ENCODE data around the gene SCAF1. TPM values are rescaled to one million over a fixed set of nuclear protein-coding genes. Genes with fewer than 3 reads are reported as not detected.
"Not testable (repeated sequence)": the region's sequence is repeated elsewhere in the genome, so short reads cannot be mapped to it uniquely, and the experiment has no call there.

Gene SCAF1
- total and polyA plus RNA-seq, 9 donors: 3.3 to 94.6 (median 61.3) TPM

DNA sequence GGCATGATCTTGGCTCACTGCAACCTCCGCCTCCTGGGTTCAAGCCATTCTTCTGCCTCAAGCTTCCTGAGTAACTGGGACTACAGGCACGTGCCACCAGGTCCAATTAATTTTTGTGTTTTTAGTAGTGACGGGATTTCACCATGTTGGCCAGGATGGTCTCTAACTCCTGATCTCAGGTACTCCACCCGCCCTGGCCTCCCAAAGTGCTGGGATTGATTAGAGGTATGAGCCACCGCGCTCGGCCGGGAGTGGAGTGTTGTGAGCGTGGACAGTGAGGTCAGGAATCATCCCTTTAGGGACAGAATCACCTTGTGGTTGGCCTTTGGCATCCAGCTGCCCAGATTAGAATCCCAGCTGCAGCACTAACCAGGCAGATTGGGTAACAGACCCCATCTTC, 12.3 kb upstream of the SCAF1 start:
- 83 to 93% (median 90%) methylated on average over 9 of the region's 9 CpGs for WGBS, 3 donors
- H3K36me3 ChIP-seq: no peaks in the 10 kb centered on the region
- TF ChIP-seq EP300 (IDR thresholded peaks at IDR 0.05): no peak
- TF ChIP-seq, protein P1, sequence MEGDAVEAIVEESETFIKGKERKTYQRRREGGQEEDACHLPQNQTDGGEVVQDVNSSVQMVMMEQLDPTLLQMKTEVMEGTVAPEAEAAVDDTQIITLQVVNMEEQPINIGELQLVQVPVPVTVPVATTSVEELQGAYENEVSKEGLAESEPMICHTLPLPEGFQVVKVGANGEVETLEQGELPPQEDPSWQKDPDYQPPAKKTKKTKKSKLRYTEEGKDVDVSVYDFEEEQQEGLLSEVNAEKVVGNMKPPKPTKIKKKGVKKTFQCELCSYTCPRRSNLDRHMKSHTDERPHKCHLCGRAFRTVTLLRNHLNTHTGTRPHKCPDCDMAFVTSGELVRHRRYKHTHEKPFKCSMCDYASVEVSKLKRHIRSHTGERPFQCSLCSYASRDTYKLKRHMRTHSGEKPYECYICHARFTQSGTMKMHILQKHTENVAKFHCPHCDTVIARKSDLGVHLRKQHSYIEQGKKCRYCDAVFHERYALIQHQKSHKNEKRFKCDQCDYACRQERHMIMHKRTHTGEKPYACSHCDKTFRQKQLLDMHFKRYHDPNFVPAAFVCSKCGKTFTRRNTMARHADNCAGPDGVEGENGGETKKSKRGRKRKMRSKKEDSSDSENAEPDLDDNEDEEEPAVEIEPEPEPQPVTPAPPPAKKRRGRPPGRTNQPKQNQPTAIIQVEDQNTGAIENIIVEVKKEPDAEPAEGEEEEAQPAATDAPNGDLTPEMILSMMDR (IDR thresholded peaks at IDR 0.05): no peak
- no peak for TF ChIP-seq POLR2A (IDR thresholded peaks at IDR 0.05)
- no peaks in the 10 kb centered on the region for H3K9me3 ChIP-seq
- H3K4me3 ChIP-seq: no peak overlapping the region
- intact Hi-C loops (cut with DNase I): no loop called here
- no peaks in the 10 kb centered on the region for H3K4me1 ChIP-seq (ENCODE audit: insufficient read depth)
- no peak for DNase-seq
- H3K27me3 ChIP-seq: no peaks in the 10 kb centered on the region
- no peak overlapping the region for H3K27ac ChIP-seq

DNA sequence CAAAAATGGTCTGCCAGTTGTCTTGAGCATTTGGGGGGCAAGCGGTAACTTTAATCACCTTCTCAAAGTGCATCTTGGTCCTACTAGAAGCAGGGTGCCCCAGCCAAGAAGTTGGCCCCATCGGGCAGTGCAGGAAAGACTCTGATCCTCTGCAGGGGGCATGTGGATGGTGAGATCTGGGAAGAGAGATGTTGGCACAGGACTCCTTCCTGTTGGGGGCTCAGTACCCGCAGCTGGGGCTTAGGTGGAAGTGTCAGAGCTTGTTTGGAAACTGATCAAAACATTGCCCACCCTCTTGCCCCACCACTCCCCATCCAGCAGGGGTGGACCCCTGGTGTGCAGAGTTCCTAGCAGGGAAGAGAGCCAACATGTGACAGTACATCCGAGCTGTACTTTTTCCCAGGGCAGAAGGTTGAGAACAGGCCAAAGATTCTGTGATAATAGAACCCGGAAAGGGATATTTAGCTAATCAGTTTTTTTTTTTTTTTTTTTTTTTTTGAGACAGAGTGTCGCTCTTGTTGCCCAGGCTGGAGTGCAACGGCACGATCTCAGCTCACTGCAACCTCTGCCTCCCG, 10.9 kb upstream of the SCAF1 start:
- DNase-seq: no peak
- Histone ChIP-seq H3K4me3 (no peak overlapping the region), H3K4me1 (ENCODE audit: insufficient read depth) (no peaks in the 10 kb centered on the region), H3K36me3 (no peaks in the 10 kb centered on the region), H3K9me3 (no peaks in the 10 kb centered on the region), H3K27ac (peak overlapping the region in 1 of 2 donors; percentile 21), H3K27me3 (no peaks in the 10 kb centered on the region)
- intact Hi-C loops (cut with DNase I): no loop called here
- 25 to 40% (median 29%) methylated on average over 9 of the region's 9 CpGs for WGBS, 3 donors
- TF ChIP-seq EP300 (IDR thresholded peaks at IDR 0.05) (no peak), POLR2A (IDR thresholded peaks at IDR 0.05) (no peak)
- TF ChIP-seq, protein P1 (IDR thresholded peaks at IDR 0.05): no peak

DNA sequence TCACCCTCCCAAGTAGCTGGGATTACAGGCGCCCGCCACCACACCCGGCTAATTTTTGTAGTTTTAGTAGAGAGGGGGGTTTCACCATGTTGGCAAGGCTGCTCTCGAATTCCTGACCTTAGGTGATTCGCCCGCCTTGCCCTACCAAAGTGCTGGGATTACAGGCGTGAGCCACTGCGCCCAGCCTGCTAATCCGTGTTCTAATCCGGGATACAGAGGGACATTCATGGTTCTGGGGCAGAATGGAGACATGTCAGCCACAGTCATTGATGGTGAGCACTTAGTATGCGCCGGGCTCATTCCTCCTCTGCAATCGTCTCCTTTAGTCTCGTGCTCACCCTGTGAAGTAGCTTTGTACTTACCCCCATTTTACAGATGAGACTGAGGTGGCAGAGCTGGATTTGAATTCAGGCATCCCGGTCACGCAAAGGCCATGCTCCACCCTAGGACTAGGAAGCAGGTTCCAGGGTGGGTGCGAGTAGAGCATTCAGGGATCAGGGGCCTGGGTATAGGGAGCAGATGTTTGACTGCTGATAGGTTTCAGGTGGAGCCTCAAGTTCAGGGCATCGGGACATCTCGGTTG, 10.3 kb upstream of the SCAF1 start:
- no peaks in the 10 kb centered on the region for H3K9me3 ChIP-seq
- no peaks in the 10 kb centered on the region for H3K36me3 ChIP-seq
- no peaks in the 10 kb centered on the region for H3K4me1 ChIP-seq (ENCODE audit: insufficient read depth)
- intact Hi-C loops (cut with DNase I): no loop called here
- no peak overlapping the region for H3K27ac ChIP-seq
- no peak overlapping the region for H3K4me3 ChIP-seq
- TF ChIP-seq, protein P1 (IDR thresholded peaks at IDR 0.05): no peak
- TF ChIP-seq POLR2A (IDR thresholded peaks at IDR 0.05) (no peak), EP300 (IDR thresholded peaks at IDR 0.05) (no peak)
- 80 to 85% (median 84%) methylated on average over 19 of the region's 19 CpGs for WGBS, 3 donors
- H3K27me3 ChIP-seq: no peaks in the 10 kb centered on the region
- DNase-seq: no peak

DNA sequence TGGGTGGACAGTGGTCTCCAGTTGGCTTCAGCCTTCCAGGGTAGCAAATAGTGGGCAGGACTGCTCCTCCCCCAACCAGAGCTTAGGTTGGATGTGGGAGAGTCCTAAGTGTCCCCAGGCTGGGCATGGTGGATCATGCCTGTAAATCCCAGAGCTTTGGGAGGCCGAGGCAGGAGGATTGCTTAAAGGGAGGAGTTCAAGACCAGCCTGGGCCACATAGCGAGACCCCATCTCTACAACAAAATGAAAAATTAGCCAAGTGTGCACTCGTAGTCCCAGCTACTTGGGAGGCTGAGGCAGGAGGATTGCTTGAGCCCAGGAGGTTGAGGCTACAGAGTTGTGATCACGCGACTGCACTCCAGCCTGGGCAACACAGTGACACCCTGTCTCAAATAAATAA, 9.4 kb upstream of the SCAF1 start:
- WGBS, 3 donors: 86 to 94% (median 87%) methylated on average over 4 to 5 of the region's 5 CpGs
- no peaks in the 10 kb centered on the region for H3K27me3 ChIP-seq
- no peaks in the 10 kb centered on the region for H3K36me3 ChIP-seq
- H3K9me3 ChIP-seq: no peaks in the 10 kb centered on the region
- H3K4me1 ChIP-seq (ENCODE audit: insufficient read depth): no peaks in the 10 kb centered on the region
- DNase-seq: no peak
- H3K27ac ChIP-seq: no peak overlapping the region
- intact Hi-C loops (cut with DNase I): no loop called here
- TF ChIP-seq EP300 (IDR thresholded peaks at IDR 0.05) (no peak), POLR2A (IDR thresholded peaks at IDR 0.05) (no peak)
- TF ChIP-seq, protein P1 (IDR thresholded peaks at IDR 0.05): no peak
- no peak overlapping the region for H3K4me3 ChIP-seq

DNA sequence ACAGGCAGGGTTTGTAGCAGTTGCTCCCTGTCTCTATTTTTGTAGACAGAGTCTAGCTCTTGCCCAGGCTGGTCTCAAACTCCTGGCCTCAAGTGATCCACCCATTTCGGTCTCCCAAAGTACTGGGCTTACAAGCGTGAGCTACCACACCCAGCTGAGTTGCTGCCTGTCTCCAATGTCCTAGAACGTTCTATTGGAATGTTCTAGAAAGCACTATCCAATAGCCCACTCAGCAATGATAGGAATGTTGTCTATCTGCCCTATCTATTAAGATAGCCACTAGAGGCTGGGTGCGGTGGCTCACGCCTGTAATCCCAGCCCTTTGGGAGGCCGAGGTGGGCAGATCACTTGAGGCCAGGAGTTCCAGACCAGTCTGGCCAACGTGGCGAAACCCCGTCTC, 8.7 kb upstream of the SCAF1 start:
- WGBS, 3 donors: 55 to 63% (median 63%) methylated on average over 9 of the region's 9 CpGs
- H3K9me3 ChIP-seq; H3K27ac ChIP-seq; DNase-seq; H3K27me3 ChIP-seq; H3K4me1 ChIP-seq (ENCODE audit: insufficient read depth); intact Hi-C loops (cut with DNase I); H3K36me3 ChIP-seq; H3K4me3 ChIP-seq: not testable (repeated sequence)
